ENCODE data around the gene OR4K15. TPM values are rescaled to one million over a fixed set of nuclear protein-coding genes. Genes with fewer than 3 reads are reported as not detected.
"Not testable (repeated sequence)": the region's sequence is repeated elsewhere in the genome, so short reads cannot be mapped to it uniquely, and the experiment has no call there.

The OR4K15 gene
- total RNA-seq = not detected

GRCh38 chr14:19975291-19975690 is at the start of gene OR4K15:
Gene OR4K15, plus strand, starts transcription at chr14:19975591. Its CDS starts 0 bp downstream, at chr14:19975591.
- no peak for ATAC-seq

DNA sequence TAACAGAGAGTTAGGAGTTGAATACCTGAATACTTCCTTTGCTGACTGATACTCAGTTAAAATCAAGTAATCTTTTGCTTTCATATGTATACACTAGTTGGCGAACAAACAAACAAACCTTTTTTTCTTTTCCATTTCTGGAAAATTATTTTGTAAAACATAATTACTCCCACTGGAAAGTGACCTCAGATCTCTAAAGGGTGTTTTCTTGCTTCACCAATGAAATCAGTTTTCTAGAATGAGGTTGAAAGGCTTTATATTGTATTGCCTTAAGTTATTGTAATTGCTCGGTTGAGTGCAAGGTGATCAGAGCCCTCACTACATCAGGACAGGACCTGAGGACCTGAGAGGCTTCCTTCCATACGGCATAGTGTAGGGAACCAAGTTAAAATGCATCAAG is 44.8 kb upstream of the OR4K15 start, which contains the start of gene OR4K1:
OR4K1 (plus strand) TSS at position 301 of the 400 bp plus-strand sequence. CDS start 4,750 bp downstream, outside the sequence.
- no peak for ATAC-seq
- no peak for DNase-seq (ENCODE audit: low spot score)

More at GRCh38 chr14:19975291-19975690, at the start of gene OR4K15:
- no peak for DNase-seq (ENCODE audit: low spot score)

- ATAC-seq (no peak), DNase-seq (ENCODE audit: low spot score) (no peak)
Measured at GRCh38 chr14:19941668-19942067, 33.7 kb upstream of the OR4K15 start.

DNA sequence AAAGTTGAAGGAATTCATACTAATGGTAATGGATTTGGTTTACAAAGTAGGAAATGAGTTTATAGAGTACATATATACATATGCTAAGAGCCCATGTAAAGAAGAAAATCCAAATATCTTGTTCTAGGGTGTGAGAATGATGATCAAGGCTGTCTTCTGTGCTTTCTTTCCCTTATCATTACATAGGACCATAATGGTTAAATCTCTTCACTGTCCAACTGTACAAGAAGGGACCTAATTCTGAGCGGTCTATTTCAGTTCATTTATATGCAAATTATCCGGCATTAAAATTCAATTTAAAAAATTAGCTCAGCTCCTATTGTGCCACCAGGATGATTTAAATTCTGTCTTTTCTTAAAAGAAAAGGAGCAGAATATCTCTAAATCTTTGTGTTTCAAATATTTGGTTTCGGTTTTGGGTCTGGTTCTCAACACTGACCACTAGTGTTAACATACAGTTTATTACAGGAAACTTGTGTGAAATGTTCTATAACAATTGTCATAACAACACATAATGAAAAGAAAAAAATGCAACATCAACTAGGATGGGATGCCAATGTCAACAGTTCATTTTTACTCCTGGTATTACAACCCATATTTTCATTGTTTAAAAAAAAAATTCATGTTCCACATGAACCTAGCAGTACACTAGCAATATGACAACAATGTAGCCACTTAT is 27.8 kb upstream of the OR4K15 start:
- ATAC-seq = peak; percentile 48

DNA sequence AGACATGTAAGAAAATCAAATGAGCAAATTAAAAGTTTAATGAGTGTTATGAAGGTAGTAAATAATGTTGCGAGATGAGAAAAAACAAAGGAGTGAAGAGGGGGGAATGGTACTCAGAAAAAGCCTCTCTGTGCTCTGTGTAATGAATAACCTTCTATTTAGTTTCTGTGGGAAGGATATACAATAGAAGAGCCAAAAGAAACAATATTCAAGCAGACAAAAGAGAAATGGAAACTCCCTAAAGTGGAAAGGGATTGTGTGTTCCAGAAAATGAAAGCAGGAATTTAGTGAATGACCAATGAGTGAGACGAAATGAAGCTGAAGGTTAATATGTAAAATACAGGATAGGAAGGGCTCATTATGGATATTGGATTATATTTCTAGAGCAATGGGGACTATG is 26.2 kb upstream of the OR4K15 start:
- no peak for ATAC-seq
- DNase-seq (ENCODE audit: low spot score) = no peak

More for the DNA sequence above, 27.8 kb upstream of the OR4K15 start:
- no peak for DNase-seq (ENCODE audit: low spot score)

- ATAC-seq = not testable (repeated sequence)
Measured at GRCh38 chr14:19969735-19970134, 5.7 kb upstream of the OR4K15 start.

DNA sequence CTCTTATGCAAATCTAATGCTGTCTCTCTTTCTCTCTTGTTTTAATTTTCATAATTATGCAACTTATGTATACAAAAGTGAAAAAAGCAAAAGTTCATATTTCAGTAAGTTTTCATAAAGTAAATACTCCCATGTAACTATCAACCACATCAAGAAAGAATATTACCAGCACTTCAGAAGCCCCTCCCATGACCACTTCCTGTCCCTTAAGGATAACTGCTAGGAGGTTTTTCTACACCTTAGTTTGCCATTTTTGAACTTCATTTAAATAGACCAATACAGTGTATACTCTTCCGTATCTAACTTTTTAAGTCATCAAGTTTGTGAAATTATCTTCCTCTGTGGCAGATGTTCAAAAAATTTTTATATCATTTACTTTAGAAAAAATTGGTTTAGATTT is 547 bp upstream of the OR4K15 start:
- DNase-seq (ENCODE audit: low spot score) (no peak), ATAC-seq (no peak)

More at GRCh38 chr14:19969735-19970134, 5.7 kb upstream of the OR4K15 start:
- DNase-seq (ENCODE audit: low spot score) = not testable (repeated sequence)

GRCh38 chr14:19993438-19993837 is 18.0 kb downstream of the OR4K15 start:
- no peak for DNase-seq (ENCODE audit: low spot score)
- ATAC-seq = no peak

DNA sequence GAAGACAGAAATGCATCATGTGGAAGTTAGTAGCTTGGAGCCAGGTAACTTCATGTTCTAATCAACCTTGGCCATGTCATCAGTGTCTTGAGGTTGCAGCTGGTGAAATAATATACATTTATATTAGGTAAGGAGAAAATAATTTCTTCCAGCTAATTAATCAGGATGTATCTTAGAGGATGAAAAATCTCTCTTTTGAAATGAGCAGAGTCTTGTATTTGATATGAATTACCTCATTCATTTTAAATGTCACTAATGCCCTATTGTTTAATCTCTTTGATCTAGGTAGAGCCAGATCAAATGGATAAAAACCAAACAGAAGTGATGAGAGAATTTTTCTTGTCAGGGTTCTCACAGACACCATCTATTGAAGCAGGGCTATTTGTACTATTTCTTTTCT is 26.5 kb downstream of the OR4K15 start, which contains the start of gene OR4Q2:
OR4Q2 (plus strand) TSS at position 301 of the 400 bp plus-strand sequence.
- ATAC-seq (no peak), DNase-seq (ENCODE audit: low spot score) (no peak)

DNA sequence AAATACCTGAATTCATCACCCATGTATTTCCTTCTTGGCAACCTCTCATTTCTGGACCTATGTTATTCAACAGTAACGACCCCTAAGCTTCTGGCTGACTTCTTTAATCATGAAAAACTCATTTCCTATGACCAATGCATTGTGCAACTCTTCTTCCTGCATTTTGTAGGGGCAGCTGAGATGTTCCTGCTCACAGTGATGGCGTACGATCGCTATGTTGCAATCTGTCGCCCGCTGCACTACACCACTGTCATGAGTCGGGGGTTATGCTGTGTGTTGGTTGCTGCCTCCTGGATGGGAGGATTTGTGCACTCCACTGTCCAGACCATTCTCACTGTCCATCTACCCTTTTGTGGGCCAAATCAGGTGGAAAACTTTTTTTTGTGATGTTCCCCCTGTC is 26.9 kb downstream of the OR4K15 start:
- DNase-seq (ENCODE audit: low spot score) (no peak), ATAC-seq (no peak)

- no peak for ATAC-seq
- DNase-seq (ENCODE audit: low spot score) = no peak
Measured at GRCh38 chr14:20008156-20008555, 32.8 kb downstream of the OR4K15 start.

DNA sequence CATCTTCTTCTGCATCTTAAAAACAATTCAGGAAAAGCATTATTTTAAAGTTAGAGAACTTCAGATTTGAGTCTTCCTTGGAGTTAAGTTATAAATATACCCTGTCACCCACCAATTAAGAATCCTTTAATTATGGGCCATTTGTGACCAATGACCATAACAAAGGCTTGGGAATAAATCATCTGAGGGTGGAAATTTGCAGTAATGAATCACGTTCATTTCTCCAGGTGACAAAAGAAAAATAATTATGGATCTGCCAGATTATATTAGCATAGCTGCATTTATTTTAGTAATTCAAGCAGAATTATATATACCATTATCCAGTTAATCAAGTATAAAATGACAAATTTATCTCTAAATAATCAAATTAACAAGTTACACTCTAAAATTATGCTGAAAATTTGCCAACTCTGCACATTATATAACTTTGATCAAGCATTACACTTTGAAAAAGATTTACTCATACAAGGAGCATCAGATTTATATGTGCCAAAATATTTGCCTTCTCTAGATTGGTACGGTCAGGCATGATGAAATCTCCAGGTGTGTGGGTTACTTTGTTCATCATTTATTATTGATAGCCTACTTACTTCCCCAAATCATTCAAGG is 44.0 kb downstream of the OR4K15 start, which contains the start of gene OR4K14:
OR4K14 (minus strand) TSS at position 51 of the 609 bp plus-strand sequence. CDS start 4,114 bp downstream, outside the sequence.
- ATAC-seq (no peak), DNase-seq (ENCODE audit: low spot score) (no peak)

Other genes starting within 250 kb of the OR4K15 start
- gene OR4Q3, start 232.0 kb upstream of the OR4K15 start, total RNA-seq = not detected
- not detected for gene OR4M1, start 202.1 kb upstream of the OR4K15 start, total RNA-seq
- not detected for gene OR4N2, start 171.8 kb upstream of the OR4K15 start, total RNA-seq
- not detected for gene OR4K2, start 100.4 kb upstream of the OR4K15 start, total RNA-seq
- gene OR4K5, start 55.0 kb upstream of the OR4K15 start, total RNA-seq = not detected
- gene OR4K1, start 44.7 kb upstream of the OR4K15 start, total RNA-seq = not detected
- gene OR4Q2, start 26.6 kb downstream of the OR4K15 start, total RNA-seq = not detected
- not detected for gene OR4K14, start 43.7 kb downstream of the OR4K15 start, total RNA-seq
- not detected for gene OR4K13, start 60.4 kb downstream of the OR4K15 start, total RNA-seq
- gene OR4L1, start 84.5 kb downstream of the OR4K15 start, total RNA-seq = not detected
- gene OR4K17, start 135.1 kb downstream of the OR4K15 start, total RNA-seq = not detected
- not detected for gene OR4N5, start 163.2 kb downstream of the OR4K15 start, total RNA-seq
- not detected for gene OR11G2, start 215.3 kb downstream of the OR4K15 start, total RNA-seq
- not detected for gene OR11H6, start 248.1 kb downstream of the OR4K15 start, total RNA-seq

Data from left lobe of liver (tissue), 2 donors.